Heart left ventricle (tissue), 13 donors: ENCODE results near the gene TAOK3.

ENCODE experiments used
- POLR2A ChIP-seq, 2 donors: fragments of 450-650 bp; IDR thresholded peaks; one replicate each; pipeline ENCODE4 v1.6.1; 2017; ENCODE audit warnings: antibody characterized with exemption in 2 of 2, mild to moderate bottlenecking in 2 of 2, moderate library complexity in 2 of 2
- TF ChIP-seq, protein P1 (sequence below), 12 donors: fragments of 200-600 bp; sonication (generic) in 4 of 12; IDR thresholded peaks; one replicate each; pipeline versions ENCODE4 v1.5.0 to v1.8.0; 2018 to 2022; ENCODE audit warnings: antibody characterized with exemption in 12 of 12, mild to moderate bottlenecking in 5 of 12
- donor health status: ischemic (EF 13 %, LVEDD 7.1; RV severe dilation, severe dysfunction).
- donor health status: DM: no; HTN: yes; CAD: no.
- donor health status: DM: no; HTN: no; CAD: no.
- donor health status: ischemic (EF 25% LVEDD 6.9; RV normal size, moderate dysfunction).
- donor health status: ischemic (EF 25% LVEDD 5.7; RV mildly dilated, moderate dysfunction).
- donor health status: ischemic (EF 35%, LVEDD 5.7; RV mildly dilated, moderate dysfunction).
- donor health status: nonischemic (EF 11% LVEDD 7.7; RV severe dilation, severe dysfunction).
- donor health status: DM: yes; HTN: yes; CAD: no.
- donor health status: PGD.
- donor health status: ischemic (EF 29% LVEDD 5.4; RV normal size, mild dysfunction).
- donor health status: nonischemic (EF 23%, LVEDD 6.1; RV moderate dilation, normal function).

DNA sequence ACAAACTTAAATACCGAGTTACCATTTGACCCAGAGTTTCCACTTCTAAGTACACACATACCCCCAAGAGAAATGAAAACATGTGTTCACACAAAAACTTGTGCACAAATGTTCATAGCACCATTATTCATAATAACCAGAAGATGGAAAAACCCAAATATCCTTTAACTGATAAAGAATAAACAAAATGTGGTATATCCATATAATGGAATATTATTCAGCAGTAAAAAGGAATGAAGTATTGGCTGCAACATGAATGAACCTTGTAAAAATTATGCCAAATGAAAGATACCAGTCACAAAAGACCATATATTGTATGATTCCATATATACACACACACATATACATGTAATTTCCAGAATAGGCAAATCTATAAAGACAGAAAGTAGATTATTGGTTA lies 116.4 kb downstream of the TAOK3 start:
- TF ChIP-seq, protein P1, sequence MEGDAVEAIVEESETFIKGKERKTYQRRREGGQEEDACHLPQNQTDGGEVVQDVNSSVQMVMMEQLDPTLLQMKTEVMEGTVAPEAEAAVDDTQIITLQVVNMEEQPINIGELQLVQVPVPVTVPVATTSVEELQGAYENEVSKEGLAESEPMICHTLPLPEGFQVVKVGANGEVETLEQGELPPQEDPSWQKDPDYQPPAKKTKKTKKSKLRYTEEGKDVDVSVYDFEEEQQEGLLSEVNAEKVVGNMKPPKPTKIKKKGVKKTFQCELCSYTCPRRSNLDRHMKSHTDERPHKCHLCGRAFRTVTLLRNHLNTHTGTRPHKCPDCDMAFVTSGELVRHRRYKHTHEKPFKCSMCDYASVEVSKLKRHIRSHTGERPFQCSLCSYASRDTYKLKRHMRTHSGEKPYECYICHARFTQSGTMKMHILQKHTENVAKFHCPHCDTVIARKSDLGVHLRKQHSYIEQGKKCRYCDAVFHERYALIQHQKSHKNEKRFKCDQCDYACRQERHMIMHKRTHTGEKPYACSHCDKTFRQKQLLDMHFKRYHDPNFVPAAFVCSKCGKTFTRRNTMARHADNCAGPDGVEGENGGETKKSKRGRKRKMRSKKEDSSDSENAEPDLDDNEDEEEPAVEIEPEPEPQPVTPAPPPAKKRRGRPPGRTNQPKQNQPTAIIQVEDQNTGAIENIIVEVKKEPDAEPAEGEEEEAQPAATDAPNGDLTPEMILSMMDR (IDR thresholded peaks at IDR 0.05), result no peak
- no peak for TF ChIP-seq POLR2A (IDR thresholded peaks at IDR 0.05)
